SK-N-SH treated with all-trans-retinoic acid at 6 μM for 48 hours (cell line): ENCODE measurements around the gene C2CD5.

Experiments used
- CSRNP3 ChIP-seq: fragments of 250-450 bp; sonication (Bioruptor Pico); IDR thresholded peaks from 2 replicates; pipeline ENCODE4 v1.5.1; 2021; ENCODE audit warnings: mild to moderate bottlenecking, moderate library complexity
- ZNF8 ChIP-seq: fragments of 450-650 bp; formaldehyde crosslinking; IDR thresholded peaks from 2 replicates; pipeline ENCODE4 v1.5.0; 2020; ENCODE audit warnings: mild to moderate bottlenecking, moderate library complexity
- TF ChIP-seq, protein P1 (sequence below): fragments of 250-450 bp; sonication (Bioruptor Pico); IDR thresholded peaks from 2 replicates; pipeline ENCODE4 v1.8.0; 2020; ENCODE audit warnings: mild to moderate bottlenecking, moderate library complexity, borderline replicate concordance

GRCh38 chr12:22499445-22499844 lies 44.9 kb downstream of the C2CD5 start:
- TF ChIP-seq ZNF8 (CRISPR knock-in tag): no peak
- TF ChIP-seq, protein P1, sequence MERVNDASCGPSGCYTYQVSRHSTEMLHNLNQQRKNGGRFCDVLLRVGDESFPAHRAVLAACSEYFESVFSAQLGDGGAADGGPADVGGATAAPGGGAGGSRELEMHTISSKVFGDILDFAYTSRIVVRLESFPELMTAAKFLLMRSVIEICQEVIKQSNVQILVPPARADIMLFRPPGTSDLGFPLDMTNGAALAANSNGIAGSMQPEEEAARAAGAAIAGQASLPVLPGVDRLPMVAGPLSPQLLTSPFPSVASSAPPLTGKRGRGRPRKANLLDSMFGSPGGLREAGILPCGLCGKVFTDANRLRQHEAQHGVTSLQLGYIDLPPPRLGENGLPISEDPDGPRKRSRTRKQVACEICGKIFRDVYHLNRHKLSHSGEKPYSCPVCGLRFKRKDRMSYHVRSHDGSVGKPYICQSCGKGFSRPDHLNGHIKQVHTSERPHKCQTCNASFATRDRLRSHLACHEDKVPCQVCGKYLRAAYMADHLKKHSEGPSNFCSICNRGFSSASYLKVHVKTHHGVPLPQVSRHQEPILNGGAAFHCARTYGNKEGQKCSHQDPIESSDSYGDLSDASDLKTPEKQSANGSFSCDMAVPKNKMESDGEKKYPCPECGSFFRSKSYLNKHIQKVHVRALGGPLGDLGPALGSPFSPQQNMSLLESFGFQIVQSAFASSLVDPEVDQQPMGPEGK (CRISPR knock-in tag): no peak
- no peak for TF ChIP-seq CSRNP3 (CRISPR knock-in tag)
